Left ventricle myocardium inferior (tissue), 1 donor: ENCODE results near the gene WNT1. TPM values are rescaled to one million over a fixed set of nuclear protein-coding genes. Genes with fewer than 3 reads are reported as not detected.

ENCODE experiments used
- DNase-seq: peaks from one replicate; pipeline ENCODE4 v3.0.0-alpha.2; 2020
- H3K27ac ChIP-seq: fragments of 200-600 bp; replicated peaks from 2 replicates; pipeline ENCODE4 v1.8.0; 2021
- H3K27me3 ChIP-seq: fragments of 200-600 bp; 2 replicates; pipeline ENCODE4 v1.8.0; 2021; ENCODE audit warnings: low read depth
- H3K36me3 ChIP-seq: fragments of 200-600 bp; 2 replicates; pipeline ENCODE4 v1.8.0; 2021
- H3K4me1 ChIP-seq: fragments of 200-600 bp; 2 replicates; pipeline ENCODE4 v1.8.0; 2021
- H3K4me3 ChIP-seq: fragments of 200-600 bp; 2 replicates; pipeline ENCODE4 v1.8.0; 2021; ENCODE audit warnings: mild to moderate bottlenecking, moderate library complexity
- H3K9me3 ChIP-seq: fragments of 200-600 bp; replicated peaks from 2 replicates; pipeline ENCODE4 v1.8.0; 2021
- intact Hi-C: fragments of 100-400 bp; cut with micrococcal nuclease; formaldehyde crosslinking; loops from one replicate; pipeline ENCODE4 v1.11.0; 2022
- total RNA-seq: library from RNA; stranded (reverse); fragmentation: NEBNext Ultra II Directional; extraction: Animal tissue kit (Norgen Biotek cat#: 25700); gene quantifications from one replicate; pipeline ENCODE4 v1.2.1, GENCODE V29; 2021
- TF ChIP-seq, protein P1 (sequence below): fragments of 200-600 bp; IDR thresholded peaks from 2 replicates; pipeline ENCODE4 v1.8.0; 2021; ENCODE audit warnings: antibody characterized with exemption, mild to moderate bottlenecking, borderline replicate concordance
- donor health status: DM: no; HTN: yes; CAD: no; lungs with severe emphysema.

The WNT1 gene
- total RNA-seq, 1 donor from 2014 or later: not detected

DNA sequence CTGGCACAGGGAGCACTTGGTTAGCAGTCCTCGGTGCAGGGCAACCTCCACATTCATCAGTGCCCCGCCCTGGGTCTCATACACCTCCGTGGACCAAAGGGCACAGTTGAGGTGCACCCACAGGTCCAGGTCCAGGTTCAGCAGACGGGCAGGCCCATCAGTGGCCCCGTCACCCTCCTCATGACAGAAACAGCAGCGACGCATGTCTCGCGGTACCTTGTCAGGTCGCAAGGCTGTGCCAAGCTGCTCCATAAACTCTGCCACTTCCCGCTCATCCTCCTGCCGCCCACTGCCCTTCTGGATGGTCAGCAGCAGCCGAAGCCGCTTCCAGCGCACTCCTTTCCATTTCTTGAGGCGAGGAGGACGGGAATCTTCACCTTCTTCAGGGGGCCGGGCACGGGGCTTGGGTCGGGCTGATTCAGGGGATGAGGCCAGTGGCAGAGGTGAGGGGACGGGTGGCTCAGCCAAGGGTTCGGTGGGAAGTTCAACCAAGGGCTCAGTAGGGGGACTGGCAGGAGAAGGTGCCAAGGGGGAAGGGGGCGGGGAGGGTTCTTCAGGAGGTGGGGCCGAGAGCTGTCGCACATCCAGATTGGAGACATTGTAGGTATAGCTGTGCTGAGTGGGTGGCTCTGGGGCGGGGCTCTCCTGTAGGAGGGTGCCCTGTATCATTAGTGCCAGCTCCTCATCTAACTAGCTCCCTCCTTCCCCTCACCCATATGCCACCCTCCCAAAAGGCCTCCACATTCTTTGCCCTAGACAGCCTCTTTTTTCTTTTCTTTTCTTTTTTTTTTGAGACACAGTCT, 48.8 kb downstream of the WNT1 start:
- no peak for DNase-seq
- H3K36me3 ChIP-seq: peaks cover 96% of the 10 kb centered on the region
- H3K4me3 ChIP-seq: no peak overlapping the region
- H3K4me1 ChIP-seq: peaks cover 2% of the 10 kb centered on the region
- H3K9me3 ChIP-seq: no peaks in the 10 kb centered on the region
- intact Hi-C loops: no loop called here
- TF ChIP-seq, protein P1, sequence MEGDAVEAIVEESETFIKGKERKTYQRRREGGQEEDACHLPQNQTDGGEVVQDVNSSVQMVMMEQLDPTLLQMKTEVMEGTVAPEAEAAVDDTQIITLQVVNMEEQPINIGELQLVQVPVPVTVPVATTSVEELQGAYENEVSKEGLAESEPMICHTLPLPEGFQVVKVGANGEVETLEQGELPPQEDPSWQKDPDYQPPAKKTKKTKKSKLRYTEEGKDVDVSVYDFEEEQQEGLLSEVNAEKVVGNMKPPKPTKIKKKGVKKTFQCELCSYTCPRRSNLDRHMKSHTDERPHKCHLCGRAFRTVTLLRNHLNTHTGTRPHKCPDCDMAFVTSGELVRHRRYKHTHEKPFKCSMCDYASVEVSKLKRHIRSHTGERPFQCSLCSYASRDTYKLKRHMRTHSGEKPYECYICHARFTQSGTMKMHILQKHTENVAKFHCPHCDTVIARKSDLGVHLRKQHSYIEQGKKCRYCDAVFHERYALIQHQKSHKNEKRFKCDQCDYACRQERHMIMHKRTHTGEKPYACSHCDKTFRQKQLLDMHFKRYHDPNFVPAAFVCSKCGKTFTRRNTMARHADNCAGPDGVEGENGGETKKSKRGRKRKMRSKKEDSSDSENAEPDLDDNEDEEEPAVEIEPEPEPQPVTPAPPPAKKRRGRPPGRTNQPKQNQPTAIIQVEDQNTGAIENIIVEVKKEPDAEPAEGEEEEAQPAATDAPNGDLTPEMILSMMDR: no peak
- H3K27ac ChIP-seq: no peak overlapping the region
- H3K27me3 ChIP-seq: no peaks in the 10 kb centered on the region

DNA sequence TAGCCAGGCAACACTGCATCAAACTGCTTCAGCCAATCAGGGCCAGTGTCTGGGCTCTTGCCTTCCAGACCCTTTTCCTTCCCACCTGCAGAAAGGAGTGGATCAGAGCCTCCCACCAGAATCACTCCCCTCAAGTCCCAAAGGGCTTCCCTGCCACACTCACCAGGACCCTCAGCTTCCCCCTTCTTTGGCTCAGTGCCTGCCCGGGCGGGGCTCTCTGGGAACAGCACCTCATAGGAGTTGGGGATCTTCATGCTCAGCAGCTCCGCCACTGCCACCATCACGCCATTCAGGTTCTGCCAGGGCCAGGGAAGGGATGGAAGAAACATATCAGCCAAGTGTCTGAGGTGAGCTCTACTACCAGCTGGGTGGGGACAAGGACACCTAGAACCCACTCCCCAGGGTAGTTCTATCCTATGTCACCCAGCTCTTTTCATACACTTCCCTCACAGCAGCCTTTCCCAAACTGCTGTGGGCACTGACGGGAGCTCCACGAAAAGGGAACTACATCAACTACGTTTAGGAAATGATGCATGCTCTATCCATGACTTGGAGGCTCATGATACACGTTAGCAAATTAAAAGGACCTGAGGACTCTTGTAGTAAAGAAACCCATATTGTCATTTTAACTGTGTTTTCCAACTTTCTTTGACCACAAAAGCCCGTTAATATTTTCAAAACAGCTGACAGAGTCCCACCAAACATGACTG, 49.9 kb downstream of the WNT1 start:
- no peak overlapping the region for H3K27ac ChIP-seq
- no peak for DNase-seq
- no peaks in the 10 kb centered on the region for H3K27me3 ChIP-seq
- TF ChIP-seq, protein P1: no peak
- peaks cover 8% of the 10 kb centered on the region for H3K4me1 ChIP-seq
- no peaks in the 10 kb centered on the region for H3K9me3 ChIP-seq
- intact Hi-C loops: no loop called here
- peaks cover 96% of the 10 kb centered on the region for H3K36me3 ChIP-seq
- H3K4me3 ChIP-seq: no peak overlapping the region

DNA sequence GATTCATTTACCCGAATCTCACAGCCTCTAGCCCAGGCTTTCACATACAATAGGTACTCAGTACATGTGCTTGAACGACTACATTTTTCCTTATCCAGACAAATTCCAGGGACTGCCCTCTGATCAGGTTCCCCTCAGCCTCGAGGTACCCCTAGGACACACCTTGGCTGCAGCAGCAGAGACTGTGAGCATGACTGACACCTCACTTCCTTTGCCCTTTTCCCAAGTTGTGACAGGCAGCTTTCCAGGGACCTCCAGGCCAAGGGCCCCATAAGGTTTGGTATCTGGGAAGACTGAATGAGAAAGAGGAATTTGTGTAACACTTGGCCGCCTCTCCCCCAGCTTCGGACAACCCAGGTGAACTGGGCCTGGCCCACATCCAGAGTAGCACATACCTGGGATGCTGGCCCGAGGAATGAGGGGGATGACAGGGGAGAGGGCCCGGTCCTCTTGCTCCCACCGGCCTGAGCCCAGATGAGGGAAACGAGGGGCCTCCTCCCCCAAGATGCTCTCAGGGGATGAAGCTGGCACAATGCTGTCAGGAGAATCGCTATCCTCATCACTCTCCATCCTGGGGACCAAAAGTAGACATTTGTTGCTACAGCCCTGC, 50.6 kb downstream of the WNT1 start:
- TF ChIP-seq, protein P1: no peak
- intact Hi-C loops: no loop called here
- DNase-seq: no peak
- Histone ChIP-seq H3K4me1 (peaks cover 14% of the 10 kb centered on the region), H3K4me3 (no peak overlapping the region), H3K27me3 (no peaks in the 10 kb centered on the region), H3K27ac (no peak overlapping the region), H3K9me3 (no peaks in the 10 kb centered on the region), H3K36me3 (peaks cover 96% of the 10 kb centered on the region)

DNA sequence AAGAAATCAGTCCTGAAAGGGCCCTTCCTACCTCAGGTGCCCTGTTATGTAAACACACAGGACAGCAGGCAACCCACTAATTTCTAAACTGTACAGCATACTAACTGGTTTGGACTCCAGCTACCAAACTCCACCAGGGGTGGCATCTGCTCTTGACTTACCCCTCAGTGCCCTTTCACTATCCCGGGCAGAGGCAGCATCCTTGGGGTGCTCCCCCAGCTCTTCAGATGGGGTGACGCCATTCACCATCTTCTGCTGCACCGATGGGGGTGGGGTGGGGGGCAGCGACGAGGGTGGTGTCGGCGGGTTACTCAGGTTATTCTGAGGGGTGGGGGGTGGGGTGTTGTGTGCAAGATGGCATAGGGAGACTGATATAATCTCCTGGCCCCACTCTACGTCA, 52.0 kb downstream of the WNT1 start:
- no peak overlapping the region for H3K27ac ChIP-seq
- DNase-seq: no peak
- no peaks in the 10 kb centered on the region for H3K9me3 ChIP-seq
- no peaks in the 10 kb centered on the region for H3K27me3 ChIP-seq
- TF ChIP-seq, protein P1: no peak
- intact Hi-C loops: no loop called here
- peaks cover 96% of the 10 kb centered on the region for H3K36me3 ChIP-seq
- H3K4me1 ChIP-seq: peaks cover 20% of the 10 kb centered on the region
- no peak overlapping the region for H3K4me3 ChIP-seq

DNA sequence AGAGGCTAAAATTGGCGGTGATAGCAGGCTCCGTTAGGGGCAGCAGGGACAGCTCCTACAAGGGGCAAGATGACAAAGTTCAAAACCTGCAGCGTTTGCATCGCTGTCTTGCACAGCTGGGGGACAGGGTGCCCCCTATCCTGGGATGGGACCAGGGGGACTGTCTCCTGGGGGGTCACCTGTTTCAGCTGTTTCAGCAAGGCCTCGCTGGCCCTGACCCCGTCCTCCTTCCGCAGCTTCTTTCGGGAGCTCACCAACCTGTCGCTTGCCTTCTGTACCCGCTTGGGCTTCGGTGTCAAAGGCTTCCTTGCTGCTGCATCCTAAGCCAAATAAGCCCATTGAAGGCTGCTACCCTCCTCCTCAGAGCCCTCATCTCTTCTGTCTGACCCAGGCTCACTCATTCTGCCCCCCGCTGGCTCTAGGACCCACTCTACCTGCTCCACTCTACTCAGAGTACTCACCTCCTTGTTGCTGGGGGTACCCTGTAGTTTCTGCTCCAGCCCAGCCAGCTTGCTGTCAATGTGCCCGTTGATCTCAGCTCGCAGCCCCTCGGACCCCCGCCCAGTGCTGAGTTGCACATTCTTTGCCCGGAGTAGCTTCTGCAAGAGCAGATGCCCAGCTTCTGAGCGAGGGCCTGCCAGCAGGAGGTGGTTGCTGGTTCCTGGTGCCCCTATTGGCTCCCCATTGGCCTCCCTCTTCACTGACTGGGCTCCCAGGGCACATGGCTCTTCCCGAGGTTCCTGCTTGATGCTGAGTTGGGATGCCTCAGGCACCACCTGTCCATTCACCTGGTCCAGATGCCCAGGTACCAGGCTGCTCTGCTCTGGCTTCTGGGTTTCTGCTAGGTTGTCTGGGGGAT, 52.8 kb downstream of the WNT1 start:
- TF ChIP-seq, protein P1: no peak
- Histone ChIP-seq H3K9me3 (no peaks in the 10 kb centered on the region), H3K4me3 (no peak overlapping the region), H3K27me3 (no peaks in the 10 kb centered on the region), H3K4me1 (peaks cover 20% of the 10 kb centered on the region), H3K36me3 (peaks cover 96% of the 10 kb centered on the region), H3K27ac (no peak overlapping the region)
- DNase-seq: no peak
- intact Hi-C loops: no loop called here
